Hepatocyte (in vitro differentiated cells): Measurements from ENCODE around the gene SAMD11. TPM values are rescaled to one million over a fixed set of nuclear protein-coding genes. Genes with fewer than 3 reads are reported as not detected.

ENCODE experiments used
- DNase-seq: peaks from one replicate; pipeline ENCODE4 v3.0.0-alpha.2; 2016; ENCODE audit warnings: low spot score
- H2AFZ ChIP-seq: fragments of 200-600 bp; sonication (generic); 2 replicates; pipeline ENCODE4 v1.6.0; 2016; ENCODE audit warnings: antibody characterized with exemption, mild to moderate bottlenecking
- H3K27ac ChIP-seq: fragments of 200-600 bp; sonication (generic); 2 replicates; pipeline ENCODE4 v1.5.1; 2016; ENCODE audit warnings: mild to moderate bottlenecking
- H3K27me3 ChIP-seq: fragments of 200-600 bp; sonication (generic); 2 replicates; pipeline ENCODE4 v1.6.1; 2016
- H3K36me3 ChIP-seq: fragments of 200-600 bp; sonication (generic); replicated peaks from 2 replicates; pipeline ENCODE4 v1.5.1; 2016; ENCODE audit warnings: low read depth; ENCODE audit not compliant: insufficient read depth
- H3K4me1 ChIP-seq: fragments of 200-600 bp; sonication (generic); 2 replicates; pipeline ENCODE4 v1.5.1; 2016; ENCODE audit warnings: mild to moderate bottlenecking, moderate library complexity; ENCODE audit not compliant: insufficient read depth
- H3K4me2 ChIP-seq: fragments of 200-600 bp; sonication (generic); 2 replicates; pipeline ENCODE4 v1.6.0; 2016
- H3K4me3 ChIP-seq: fragments of 200-600 bp; sonication (generic); 2 replicates; pipeline ENCODE4 v1.5.1; 2016; ENCODE audit warnings: mild to moderate bottlenecking
- H3K79me2 ChIP-seq: fragments of 200-600 bp; sonication (generic); 2 replicates; pipeline ENCODE4 v1.6.0; 2017; ENCODE audit warnings: mild to moderate bottlenecking
- H3K9me2 ChIP-seq: fragments of 200-600 bp; sonication (generic); replicated peaks from 2 replicates; pipeline ENCODE4 v1.6.0; 2017; ENCODE audit warnings: mild to moderate bottlenecking; ENCODE audit not compliant: insufficient read depth
- H3K9me3 ChIP-seq: fragments of 200-600 bp; sonication (generic); 2 replicates; pipeline ENCODE4 v1.5.1; 2016; ENCODE audit warnings: low read depth, mild to moderate bottlenecking
- H4K20me1 ChIP-seq: fragments of 200-600 bp; sonication (generic); 2 replicates; pipeline ENCODE4 v1.6.0; 2016; ENCODE audit warnings: mild to moderate bottlenecking; ENCODE audit not compliant: insufficient read depth, poor library complexity, severe bottlenecking
- EZH2 ChIP-seq: fragments of 200-600 bp; sonication (generic); IDR thresholded peaks from 2 replicates; pipeline ENCODE4 v1.6.1; 2016; ENCODE audit warnings: antibody characterized with exemption, mild to moderate bottlenecking, borderline replicate concordance
- EZH2phosphoT487 ChIP-seq: fragments of 200-600 bp; sonication (generic); IDR thresholded peaks from one replicate; pipeline ENCODE4 v1.6.1; 2018; ENCODE audit warnings: antibody characterized with exemption, mild to moderate bottlenecking, low read depth, moderate library complexity; ENCODE audit not compliant: unreplicated experiment, severe bottlenecking
- WGBS: methylation state at CpG from one replicate; pipeline ENCODE4 v1.1.6; 2016; ENCODE audit warnings: low lambda C conversion rate; ENCODE audit errors: missing lambda C conversion rate; 5-methylcytosine and 5-hydroxymethylcytosine counted together
- polyA plus RNA-seq: library from polyadenylated mRNA; unstranded; fragments of >200 nt; fragmentation: Nextera tagmentation; extraction: Ambion mirVana; gene quantifications from 2 replicates; pipeline ENCODE4 v1.2.1, GENCODE V29; 2016
- total RNA-seq: library from RNA; depleted of rRNA; stranded (reverse); fragments of >200 nt; gene quantifications from 2 replicates; pipeline ENCODE4 v1.2.3, GENCODE V29; 2014
- TF ChIP-seq, protein P1 (sequence below): fragments of 200-600 bp; sonication (generic); IDR thresholded peaks from 2 replicates; pipeline ENCODE4 v1.5.1; 2016; ENCODE audit warnings: antibody characterized with exemption, mild to moderate bottlenecking; ENCODE audit not compliant: poor library complexity

The SAMD11 gene
- total and polyA plus RNA-seq, 2 experiments from 2014 or later: 9.5 to 17.1 TPM

DNA sequence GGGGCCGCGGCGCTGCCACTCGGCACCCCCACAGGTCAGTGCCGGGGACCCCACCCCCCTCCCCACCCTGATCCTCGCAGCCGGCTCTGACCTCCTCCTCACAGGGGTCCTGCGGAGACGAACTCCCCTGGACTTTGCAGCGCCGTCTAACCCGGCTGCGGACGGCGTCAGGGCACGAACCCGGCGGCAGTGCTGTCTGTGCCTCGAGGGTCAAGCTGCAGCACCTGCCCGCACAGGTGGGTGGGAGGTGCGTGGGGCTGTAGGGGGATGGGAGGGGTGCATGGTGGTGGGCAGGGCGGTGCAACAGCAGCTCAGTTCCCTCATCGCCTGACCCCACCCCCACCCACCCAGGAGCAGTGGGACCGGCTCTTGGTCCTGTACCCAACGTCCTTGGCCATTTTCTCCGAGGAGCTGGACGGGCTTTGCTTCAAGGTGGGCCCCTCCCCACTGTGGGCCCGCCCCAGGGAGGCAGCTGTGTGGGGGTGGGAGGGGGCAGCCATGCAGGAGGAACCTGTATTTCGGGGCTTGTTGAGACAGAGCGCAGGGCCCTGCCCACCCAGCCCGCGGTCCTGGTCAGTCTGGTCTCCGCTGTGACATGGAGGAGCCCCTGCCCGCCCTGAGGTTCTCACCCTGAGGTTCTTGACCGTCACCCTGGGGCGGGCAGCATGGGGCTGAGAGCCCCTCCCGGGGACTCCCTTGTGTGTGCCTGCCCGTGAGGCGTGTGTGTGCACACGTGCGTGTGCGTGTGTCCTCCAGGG is 47.4 kb downstream of the SAMD11 start:
- Histone ChIP-seq H3K79me2 (no peaks in the 10 kb centered on the region), H4K20me1 (no peaks in the 10 kb centered on the region), H3K27me3 (peaks cover 4% of the 10 kb centered on the region), H3K4me2 (no peak overlapping the region), H3K36me3 (no peaks in the 10 kb centered on the region), H3K27ac (no peak overlapping the region), H3K4me1 (peaks cover 13% of the 10 kb centered on the region), H3K9me3 (no peaks in the 10 kb centered on the region), H3K4me3 (no peak overlapping the region), H2AFZ (no peak overlapping the region), H3K9me2 (no peaks in the 10 kb centered on the region)
- DNase-seq: no peak
- no peak for TF ChIP-seq EZH2
- TF ChIP-seq EZH2phosphoT487: no peak
- TF ChIP-seq, protein P1, sequence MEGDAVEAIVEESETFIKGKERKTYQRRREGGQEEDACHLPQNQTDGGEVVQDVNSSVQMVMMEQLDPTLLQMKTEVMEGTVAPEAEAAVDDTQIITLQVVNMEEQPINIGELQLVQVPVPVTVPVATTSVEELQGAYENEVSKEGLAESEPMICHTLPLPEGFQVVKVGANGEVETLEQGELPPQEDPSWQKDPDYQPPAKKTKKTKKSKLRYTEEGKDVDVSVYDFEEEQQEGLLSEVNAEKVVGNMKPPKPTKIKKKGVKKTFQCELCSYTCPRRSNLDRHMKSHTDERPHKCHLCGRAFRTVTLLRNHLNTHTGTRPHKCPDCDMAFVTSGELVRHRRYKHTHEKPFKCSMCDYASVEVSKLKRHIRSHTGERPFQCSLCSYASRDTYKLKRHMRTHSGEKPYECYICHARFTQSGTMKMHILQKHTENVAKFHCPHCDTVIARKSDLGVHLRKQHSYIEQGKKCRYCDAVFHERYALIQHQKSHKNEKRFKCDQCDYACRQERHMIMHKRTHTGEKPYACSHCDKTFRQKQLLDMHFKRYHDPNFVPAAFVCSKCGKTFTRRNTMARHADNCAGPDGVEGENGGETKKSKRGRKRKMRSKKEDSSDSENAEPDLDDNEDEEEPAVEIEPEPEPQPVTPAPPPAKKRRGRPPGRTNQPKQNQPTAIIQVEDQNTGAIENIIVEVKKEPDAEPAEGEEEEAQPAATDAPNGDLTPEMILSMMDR: no peak
- 80% methylated on average over 17 of the region's 42 CpGs for WGBS

DNA sequence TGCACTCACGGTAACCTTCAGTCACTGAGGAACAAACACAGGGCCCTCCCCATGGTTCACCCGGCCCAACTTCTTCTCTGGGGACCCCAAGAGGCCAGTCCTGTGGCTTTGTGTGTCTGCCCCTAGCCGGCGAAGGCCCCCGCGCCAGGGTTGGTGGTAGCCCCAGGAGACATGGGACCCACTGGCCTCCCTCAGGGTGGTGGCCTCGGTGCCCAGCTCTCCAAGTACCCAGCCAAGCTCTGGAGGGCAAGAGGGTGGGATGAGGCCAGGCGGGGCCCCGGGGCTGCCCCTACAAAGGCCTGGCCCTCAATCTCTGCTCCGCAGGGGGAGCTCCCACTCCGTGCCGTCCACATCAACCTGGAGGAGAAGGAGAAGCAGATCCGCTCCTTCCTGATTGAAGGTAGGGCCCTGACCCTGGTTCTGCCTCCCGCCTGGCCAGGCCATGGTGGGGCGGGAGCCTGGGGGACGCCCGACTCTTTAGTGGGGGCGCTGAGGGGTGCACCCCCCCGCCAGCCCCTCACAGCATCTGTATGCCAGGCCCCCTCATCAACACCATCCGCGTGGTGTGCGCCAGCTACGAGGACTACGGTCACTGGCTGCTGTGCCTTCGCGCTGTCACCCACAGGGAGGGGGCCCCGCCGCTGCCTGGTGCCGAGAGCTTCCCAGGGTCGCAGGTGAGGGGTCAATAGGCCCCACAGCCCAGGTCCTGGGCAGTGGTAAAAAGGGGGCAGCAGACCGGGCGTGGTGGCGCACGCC is 48.2 kb downstream of the SAMD11 start:
- no peak for DNase-seq
- Histone ChIP-seq H2AFZ (no peak overlapping the region), H3K4me1 (peaks cover 8% of the 10 kb centered on the region), H3K9me3 (no peaks in the 10 kb centered on the region), H3K4me3 (no peak overlapping the region), H3K36me3 (no peaks in the 10 kb centered on the region), H3K27ac (no peak overlapping the region), H3K79me2 (no peaks in the 10 kb centered on the region), H3K9me2 (no peaks in the 10 kb centered on the region), H4K20me1 (no peaks in the 10 kb centered on the region), H3K4me2 (no peak overlapping the region), H3K27me3 (peaks cover 4% of the 10 kb centered on the region)
- WGBS: 92% methylated on average over 29 of the region's 34 CpGs
- no peak for TF ChIP-seq EZH2

DNA sequence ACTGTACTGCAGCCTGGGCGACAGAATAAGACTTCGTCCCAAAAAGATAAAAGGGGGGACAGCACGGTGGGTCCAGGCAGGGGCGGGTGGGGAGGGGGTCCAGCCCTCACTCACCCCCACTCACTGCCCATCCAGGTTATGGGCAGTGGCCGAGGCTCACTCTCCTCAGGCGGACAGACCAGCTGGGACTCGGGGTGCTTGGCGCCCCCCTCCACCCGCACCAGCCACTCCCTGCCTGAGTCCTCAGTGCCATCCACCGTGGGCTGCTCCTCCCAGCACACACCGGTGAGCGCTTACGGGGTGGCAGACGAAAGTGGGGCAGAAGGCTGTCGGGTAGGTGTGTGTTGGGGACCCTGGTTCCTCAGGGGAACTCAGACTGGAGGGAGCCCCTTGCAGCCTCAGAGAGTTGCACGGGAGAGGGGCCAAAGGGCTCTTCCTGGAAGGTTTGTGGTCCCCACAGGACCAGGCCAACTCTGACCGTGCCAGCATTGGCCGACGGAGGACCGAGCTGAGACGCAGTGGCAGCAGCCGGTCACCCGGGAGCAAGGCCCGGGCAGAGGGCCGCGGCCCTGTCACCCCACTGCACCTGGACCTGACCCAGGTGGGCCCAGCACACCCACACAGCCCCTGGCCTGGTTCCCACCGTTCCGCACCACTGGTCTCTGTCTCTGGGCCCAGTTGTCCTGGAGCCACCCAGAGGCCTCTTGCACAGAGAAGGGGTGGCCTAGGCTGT is 49.2 kb downstream of the SAMD11 start:
- Histone ChIP-seq H3K79me2 (no peaks in the 10 kb centered on the region), H3K4me1 (peaks cover 3% of the 10 kb centered on the region), H3K4me3 (no peak overlapping the region), H3K27me3 (peaks cover 4% of the 10 kb centered on the region), H4K20me1 (no peaks in the 10 kb centered on the region), H3K36me3 (no peaks in the 10 kb centered on the region), H3K9me3 (no peaks in the 10 kb centered on the region), H3K9me2 (no peaks in the 10 kb centered on the region), H2AFZ (no peak overlapping the region), H3K4me2 (no peak overlapping the region), H3K27ac (no peak overlapping the region)
- no peak for DNase-seq
- 93% methylated on average over 24 of the region's 28 CpGs for whole genome bisulfite sequencing
- TF ChIP-seq, protein P1: no peak
- TF ChIP-seq EZH2 (no peak), EZH2phosphoT487 (no peak)
